DMS114 treated with DMSO at 0.1 percent for 48 hours (cell line): ENCODE results near the gene HNRNPH3.
"Not testable (repeated sequence)": the region's sequence is repeated elsewhere in the genome, so short reads cannot be mapped to it uniquely, and the experiment has no call there.

Experiments used
- DNase-seq: peaks from one replicate; lab custom pipeline; 2025; ENCODE audit not compliant: unreplicated experiment; lab: John Stamatoyannopoulos, UW

Gene HNRNPH3

GRCh38 chr10:68331455-68332258, at the start of gene HNRNPH3:
TSS of gene HNRNPH3 (plus strand) at chr10:68332064. CDS start at chr10:68337222, 5,158 bp downstream.
- peak; percentile 95 for DNase-seq

GRCh38 chr10:68284062-68285001, 47.5 kb upstream of the HNRNPH3 start:
- DNase-seq = no peak

- DNase-seq = no peak
Measured at GRCh38 chr10:68288717-68289116, 43.1 kb upstream of the HNRNPH3 start.

GRCh38 chr10:68290736-68291135, 41.1 kb upstream of the HNRNPH3 start:
- no peak for DNase-seq

- no peak for DNase-seq
Measured at GRCh38 chr10:68296843-68297663, 34.8 kb upstream of the HNRNPH3 start.

GRCh38 chr10:68301301-68301700, 30.6 kb upstream of the HNRNPH3 start:
- DNase-seq = no peak

GRCh38 chr10:68301790-68302502, 29.9 kb upstream of the HNRNPH3 start:
- DNase-seq = peak; percentile 58

- DNase-seq = no peak
Measured at GRCh38 chr10:68302503-68302823, 29.4 kb upstream of the HNRNPH3 start.

GRCh38 chr10:68302871-68303270, 29.0 kb upstream of the HNRNPH3 start:
- DNase-seq = no peak

- no peak for DNase-seq
Measured at GRCh38 chr10:68303849-68304412, 27.9 kb upstream of the HNRNPH3 start.

GRCh38 chr10:68305854-68306253, 26.0 kb upstream of the HNRNPH3 start:
- DNase-seq = no peak

GRCh38 chr10:68310531-68310930, 21.3 kb upstream of the HNRNPH3 start:
- no peak for DNase-seq

- DNase-seq = not testable (repeated sequence)
Measured at GRCh38 chr10:68314930-68315329, 16.9 kb upstream of the HNRNPH3 start.

GRCh38 chr10:68315582-68315981, 16.3 kb upstream of the HNRNPH3 start:
- no peak for DNase-seq

- DNase-seq = no peak
Measured at GRCh38 chr10:68318331-68319059, 13.4 kb upstream of the HNRNPH3 start.

- DNase-seq = not testable (repeated sequence)
Measured at GRCh38 chr10:68324396-68324795, 7.5 kb upstream of the HNRNPH3 start.

- DNase-seq = peak; percentile 90
Measured at GRCh38 chr10:68327889-68328786, 3.7 kb upstream of the HNRNPH3 start.

- no peak for DNase-seq
Measured at GRCh38 chr10:68329506-68329861, 2.4 kb upstream of the HNRNPH3 start.
